IPS DF 4.7 (cell line): ENCODE results near the gene DRAXIN.

ENCODE experiments used
- DNase-seq: peaks from one replicate; pipeline ENCODE4 v3.0.0-alpha.2; 2013; ENCODE audit warnings: low spot score; ENCODE audit errors: extremely low read depth

The DRAXIN gene

GRCh38 chr1:11708554-11709350 is 17.2 kb downstream of the DRAXIN start:
- DNase-seq: no peak

DNA sequence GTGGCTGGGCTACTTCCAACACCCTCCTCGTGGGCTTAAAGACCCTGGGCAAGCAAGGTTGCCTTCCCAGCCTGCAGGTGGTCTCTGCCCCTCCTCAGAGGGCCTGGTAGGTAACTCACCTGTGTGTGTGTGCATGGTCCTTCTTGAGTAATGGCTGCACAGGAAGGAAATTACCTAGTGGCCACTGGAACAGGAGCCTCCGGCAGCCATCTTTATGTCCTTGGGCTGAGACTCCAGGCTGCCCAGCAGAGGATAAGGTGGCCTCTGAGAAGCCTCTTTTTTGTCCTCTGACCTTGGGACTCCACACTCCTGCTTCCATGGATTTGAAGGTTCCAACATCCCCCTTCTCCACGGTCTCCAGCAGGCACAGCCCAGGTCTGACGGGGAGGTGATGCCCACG is 20.0 kb downstream of the DRAXIN start:
- DNase-seq: no peak

DNA sequence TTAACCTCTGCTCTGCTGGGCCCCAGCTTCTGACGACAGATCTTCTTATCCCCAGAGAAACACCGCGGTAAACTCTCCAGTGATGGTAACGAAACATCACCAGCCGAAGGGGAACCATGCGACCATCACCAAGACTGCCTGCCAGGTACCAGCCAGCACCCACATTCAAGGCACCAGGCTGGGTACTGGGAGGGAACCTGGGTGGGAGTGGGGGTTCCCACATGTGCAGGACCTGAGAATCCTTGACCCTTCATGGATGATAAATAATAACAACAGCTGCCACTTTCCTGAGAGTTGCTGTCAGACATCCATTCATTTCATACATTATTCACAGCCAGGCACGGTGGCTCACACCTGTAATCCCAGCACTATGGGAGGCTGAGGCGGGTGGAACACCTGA is 20.8 kb downstream of the DRAXIN start:
- DNase-seq: no peak

DNA sequence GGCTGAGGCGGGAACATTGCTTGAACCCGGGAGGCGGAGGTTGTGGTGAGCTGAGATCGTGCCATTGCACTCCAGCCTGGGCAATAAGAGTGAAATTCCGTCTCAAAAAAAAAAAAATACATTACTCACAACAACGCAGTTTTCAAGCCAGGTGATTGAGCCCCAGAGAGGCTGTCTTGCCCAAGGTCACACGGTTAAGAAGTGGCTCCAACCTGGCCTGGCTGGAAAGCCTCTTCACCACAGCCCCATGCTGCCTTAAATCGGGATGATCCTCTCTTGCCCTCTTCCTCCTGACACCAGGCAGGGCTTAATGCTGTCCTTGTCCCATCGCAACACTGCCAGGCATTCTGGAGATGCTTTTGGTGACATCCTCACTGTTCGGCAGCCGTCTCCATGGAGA is 21.6 kb downstream of the DRAXIN start:
- DNase-seq: no peak

- no peak for DNase-seq
Measured at GRCh38 chr1:11714831-11715575, 23.5 kb downstream of the DRAXIN start.

DNA sequence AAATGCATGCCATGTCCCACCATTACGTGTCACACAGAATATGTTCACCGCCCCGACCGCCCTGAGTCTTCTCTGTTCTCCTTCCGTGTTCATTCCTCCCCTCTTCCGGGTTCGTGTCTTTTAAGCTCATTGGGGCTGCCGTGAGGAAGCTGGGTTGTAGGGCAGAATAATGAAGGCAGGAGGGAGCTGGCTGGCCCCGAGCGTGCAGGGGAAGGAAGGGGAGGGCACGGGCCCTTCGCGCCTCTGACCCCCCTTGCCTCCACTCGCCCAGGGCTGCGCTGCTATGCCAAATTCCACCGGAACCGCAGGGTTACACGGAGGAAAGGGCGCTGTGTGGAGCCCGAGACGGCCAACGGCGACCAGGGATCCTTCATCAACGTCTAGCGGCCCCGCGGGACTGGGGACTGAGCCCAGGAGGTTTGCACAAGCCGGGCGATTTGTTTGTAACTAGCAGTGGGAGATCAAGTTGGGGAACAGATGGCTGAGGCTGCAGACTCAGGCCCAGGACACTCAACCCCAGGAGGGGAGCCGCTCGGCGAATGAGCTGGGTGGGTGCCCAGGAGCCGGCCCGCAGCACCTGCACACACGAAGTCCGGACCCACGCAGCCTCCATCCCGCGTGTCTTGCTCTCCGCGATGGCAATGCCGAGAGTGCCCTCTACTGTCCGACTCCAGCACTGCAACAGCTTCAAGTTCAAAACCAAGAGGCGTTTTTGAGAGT is 28.0 kb downstream of the DRAXIN start:
- DNase-seq: no peak

DNA sequence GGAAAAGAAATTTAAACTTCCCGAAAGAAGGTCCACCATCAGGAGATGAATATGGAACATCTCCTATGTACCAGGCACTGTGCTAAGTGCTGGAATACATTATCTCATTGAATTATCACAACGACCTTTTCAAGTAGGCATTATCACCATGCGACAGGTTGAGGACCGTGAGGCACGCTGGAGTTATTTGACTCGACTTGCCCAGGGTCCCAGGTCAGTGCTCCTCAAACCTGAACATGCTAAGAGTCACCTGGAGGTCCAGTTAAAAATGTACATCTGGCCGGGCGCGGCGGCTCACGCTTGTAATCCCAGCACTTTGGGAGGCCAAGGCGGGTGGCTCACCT is 28.5 kb downstream of the DRAXIN start:
- no peak for DNase-seq

GRCh38 chr1:11720525-11720924 is 29.0 kb downstream of the DRAXIN start:
- no peak for DNase-seq

DNA sequence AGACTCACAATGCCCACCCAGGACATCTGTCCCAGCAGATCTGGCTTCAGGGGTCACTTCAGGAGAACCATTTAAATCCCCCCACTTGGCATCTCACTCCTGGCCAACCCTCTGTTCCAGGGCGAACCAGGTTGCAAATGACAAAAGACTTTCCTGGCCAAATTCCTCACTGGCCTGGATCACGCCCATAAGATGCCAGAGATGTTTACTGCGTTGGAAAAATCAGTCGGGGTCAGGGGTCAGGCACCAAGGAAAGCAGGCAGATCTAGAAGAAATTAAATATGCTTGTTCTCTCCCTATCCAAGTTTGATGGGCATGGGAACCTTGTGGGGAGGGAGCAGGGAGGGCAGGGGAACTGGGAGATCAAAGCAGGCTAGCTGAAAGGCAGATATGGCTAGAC is 29.8 kb downstream of the DRAXIN start:
- DNase-seq: no peak

DNA sequence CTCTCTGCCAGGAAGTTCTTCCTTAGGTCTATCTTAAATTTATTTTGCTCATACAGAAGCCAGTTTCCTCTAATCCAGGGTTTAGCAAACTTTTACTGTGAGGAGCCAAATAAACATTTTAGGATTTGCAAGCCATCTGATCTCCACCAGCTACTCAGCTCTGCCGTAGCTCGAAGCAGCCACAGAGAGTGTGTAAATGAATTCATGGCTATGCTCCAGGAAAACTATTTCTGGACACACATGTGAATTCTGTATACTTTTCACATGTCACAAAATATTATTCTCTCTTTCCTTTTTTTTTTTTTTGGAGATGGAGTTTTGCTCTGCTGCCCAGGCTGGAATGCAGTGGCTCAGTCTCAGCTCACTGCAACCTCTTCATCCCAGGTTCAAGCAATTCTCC is 31.0 kb downstream of the DRAXIN start:
- DNase-seq: no peak

- no peak for DNase-seq
Measured at GRCh38 chr1:11725616-11726015, 34.1 kb downstream of the DRAXIN start.

GRCh38 chr1:11727119-11727518 is 35.6 kb downstream of the DRAXIN start:
- DNase-seq: no peak

DNA sequence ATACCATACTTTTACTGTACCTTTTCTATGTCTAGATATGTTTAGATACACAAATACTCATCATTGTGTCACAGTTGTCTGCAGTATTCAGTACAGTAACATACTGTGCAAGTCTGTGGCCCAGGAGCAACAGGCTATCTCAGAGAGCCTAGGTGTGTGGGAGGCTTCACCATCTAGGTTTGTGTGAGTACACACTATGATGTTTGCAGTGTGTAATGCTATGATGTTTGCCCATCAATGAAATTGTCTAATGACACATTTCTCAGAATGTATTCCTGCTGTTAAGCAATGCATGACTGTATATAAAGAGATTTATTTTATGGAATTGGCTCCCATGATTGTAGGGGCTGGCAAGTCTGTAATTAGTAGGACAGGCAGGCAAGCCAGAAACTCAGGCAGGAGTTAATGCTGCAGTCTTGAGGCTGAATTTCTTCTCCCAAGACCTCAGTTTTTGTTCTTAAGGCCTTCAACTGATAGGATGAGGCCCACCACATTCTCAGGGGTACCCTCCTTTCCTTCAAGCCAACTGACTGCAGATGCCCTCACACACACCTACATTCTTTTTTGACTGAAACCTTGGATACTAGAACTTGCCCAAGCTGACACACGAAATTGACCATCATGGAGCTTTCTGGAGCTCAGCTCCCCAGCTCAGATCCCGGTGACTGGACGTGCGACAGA is 36.8 kb downstream of the DRAXIN start:
- DNase-seq: no peak

- DNase-seq: no peak
Measured at GRCh38 chr1:11729155-11729497, 37.6 kb downstream of the DRAXIN start.

DNA sequence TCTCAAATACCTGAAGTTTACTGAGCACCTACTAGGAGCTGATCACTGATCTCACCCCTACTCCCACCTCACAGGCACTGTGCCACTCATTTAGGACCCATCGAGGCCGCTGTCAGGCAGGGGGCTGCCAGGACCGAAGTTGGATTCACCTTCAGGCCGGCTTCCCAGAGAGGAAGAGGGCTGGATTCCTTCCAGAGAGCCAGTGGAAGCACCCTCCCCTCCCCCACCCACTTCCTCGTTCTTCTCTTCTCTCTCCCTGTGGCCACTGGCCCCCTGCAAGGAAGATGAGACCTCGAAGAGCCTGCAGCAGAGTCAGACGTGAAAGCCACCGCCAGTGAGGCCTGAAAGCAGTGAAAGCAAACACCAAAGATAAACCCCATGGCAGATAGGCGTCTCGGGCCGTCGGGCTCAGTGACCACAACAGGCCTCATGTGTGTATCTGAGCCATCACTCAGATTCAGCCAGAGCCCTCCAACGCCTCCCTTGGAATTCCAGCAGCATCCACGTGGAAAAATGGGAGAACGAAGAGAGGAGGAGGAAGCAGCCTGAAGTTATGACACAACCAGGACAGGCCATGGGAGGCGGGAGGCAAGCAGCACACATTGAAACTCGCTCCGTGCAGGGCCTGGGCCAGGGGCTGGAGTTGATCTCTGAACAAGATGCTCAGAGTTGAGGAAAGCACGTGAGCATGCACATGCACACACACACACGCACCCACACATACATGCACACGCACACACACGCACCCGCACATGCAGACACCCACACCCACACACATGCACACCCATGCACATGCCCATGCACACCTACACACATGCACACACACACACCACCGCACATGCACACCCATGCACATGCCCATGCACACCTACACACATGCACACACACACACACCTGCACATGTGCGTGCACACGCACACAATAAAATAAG is 38.3 kb downstream of the DRAXIN start:
- no peak for DNase-seq

- DNase-seq: no peak
Measured at GRCh38 chr1:11730429-11730891, 39.0 kb downstream of the DRAXIN start.

DNA sequence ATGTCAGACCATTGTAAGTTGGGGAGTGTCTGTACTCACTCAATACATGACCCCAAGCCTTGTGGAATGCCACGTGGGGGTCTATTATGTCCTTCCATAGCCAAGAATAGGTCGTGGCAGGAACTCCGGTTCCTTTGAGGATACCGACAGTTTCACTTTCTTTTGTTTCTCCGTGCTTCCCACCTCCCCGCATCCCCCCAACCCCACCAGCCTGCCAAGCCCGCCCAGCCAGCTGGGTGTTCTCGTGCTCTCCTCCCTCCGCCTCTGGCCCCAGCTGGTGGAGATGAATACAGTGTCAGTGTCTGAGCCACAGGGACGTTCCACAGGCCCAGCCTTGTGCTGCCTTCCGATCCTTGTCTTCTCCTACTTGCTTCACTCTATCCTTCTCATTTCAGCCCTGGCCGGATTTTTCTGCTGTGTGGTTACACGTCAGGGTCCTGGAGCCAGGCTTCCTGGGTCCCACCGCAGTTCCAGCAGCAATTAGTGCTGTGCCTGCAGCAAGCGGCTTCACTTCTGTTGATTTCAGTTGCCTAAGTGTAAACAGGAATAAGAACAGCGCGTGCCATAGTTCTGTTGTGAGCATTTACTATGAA is 40.3 kb downstream of the DRAXIN start:
- no peak for DNase-seq

DNA sequence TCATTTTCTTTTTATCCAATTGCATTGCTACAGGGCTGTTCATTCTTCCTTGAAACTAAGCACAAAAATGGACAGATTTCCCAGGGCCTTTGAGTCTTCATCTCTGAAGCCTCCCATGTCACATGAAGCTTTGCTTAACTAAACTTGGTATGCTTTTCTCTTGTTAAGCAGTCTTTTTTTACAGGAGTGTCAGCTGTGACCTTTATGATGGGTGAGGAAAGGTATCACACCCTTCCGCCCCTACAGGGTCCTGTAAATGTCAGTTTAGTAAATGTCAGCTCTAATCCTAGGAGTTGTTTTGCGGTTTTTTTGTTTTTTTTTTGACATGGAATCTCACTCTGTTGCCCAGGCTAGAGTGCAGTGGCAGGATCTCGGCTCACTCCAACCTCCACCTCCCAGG is 41.8 kb downstream of the DRAXIN start:
- no peak for DNase-seq

DNA sequence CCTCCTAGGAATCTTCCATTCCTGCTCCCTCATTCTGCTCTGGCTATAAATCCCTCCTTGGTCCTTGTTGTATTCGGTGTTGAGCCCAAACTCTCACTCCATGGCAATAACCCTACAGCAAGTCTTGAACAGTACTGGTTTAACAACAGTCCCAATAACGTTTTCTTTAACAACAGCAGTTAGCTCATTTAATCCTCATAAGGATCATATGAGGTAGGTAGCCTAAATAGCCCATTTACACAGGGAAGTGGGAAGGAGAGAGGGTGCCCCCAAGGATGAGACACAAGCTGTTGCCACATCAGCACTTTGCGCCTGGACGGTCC is 44.0 kb downstream of the DRAXIN start:
- DNase-seq: no peak
